GM21447 (cell line): Measurements from ENCODE around the gene RIF1.
A peak's percentile ranks its signal among the peaks of the same experiment; 100 is the strongest.
"Not testable (repeated sequence)": the region's sequence is repeated elsewhere in the genome, so short reads cannot be mapped to it uniquely, and the experiment has no call there.

Experiments
- ATAC-seq: cut with Tn5 transposase; IDR thresholded peaks from one replicate; pipeline ENCODE4 v1.9.1; 2021; ENCODE audit not compliant: unreplicated experiment

RIF1 gene

DNA sequence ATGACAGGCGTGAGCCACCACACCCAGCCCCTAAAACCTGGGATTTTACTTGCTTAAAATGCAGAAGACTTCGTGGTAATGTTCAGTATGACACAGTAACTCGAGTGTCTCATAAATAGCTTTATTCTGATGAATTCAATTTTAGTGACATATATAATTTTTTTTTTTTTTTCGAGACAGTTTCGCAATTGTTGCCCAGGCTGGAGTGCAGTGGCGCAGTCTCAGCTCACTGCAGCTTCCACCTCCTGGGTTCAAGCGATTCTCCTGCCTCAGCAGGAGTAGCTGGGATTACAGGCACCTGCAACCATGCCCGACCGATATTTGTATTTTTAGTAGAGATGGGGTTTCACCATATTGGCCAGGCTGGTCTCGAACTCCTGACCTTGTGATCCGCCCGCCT lies 12.0 kb downstream of the RIF1 start:
- ATAC-seq, result not testable (repeated sequence)

GRCh38 chr2:151422917-151423439 lies 13.3 kb downstream of the RIF1 start:
- ATAC-seq, result peak; percentile 81

- ATAC-seq, result no peak
Measured at GRCh38 chr2:151423760-151424159, 14.1 kb downstream of the RIF1 start.

- no peak for ATAC-seq
Measured at GRCh38 chr2:151437630-151438029, 27.9 kb downstream of the RIF1 start.

DNA sequence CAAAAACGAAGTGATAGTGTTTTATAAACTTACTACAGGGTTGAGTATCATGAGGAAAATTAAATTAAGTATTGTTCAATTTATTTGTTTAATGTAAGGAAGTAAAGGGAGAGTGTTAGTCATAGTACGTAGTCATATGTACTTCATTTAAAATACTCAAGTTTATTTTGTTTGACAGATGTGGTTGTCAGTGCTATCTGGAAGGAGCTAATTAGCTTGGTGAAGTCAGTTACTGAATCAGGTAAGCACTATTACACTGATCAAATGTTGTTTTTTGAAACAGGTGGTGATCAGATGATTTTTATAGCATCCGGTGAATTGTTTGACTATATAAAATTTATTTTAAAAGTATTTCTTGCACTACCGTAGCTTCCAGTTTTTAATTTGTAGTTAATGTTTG lies 28.8 kb downstream of the RIF1 start:
- no peak for ATAC-seq

DNA sequence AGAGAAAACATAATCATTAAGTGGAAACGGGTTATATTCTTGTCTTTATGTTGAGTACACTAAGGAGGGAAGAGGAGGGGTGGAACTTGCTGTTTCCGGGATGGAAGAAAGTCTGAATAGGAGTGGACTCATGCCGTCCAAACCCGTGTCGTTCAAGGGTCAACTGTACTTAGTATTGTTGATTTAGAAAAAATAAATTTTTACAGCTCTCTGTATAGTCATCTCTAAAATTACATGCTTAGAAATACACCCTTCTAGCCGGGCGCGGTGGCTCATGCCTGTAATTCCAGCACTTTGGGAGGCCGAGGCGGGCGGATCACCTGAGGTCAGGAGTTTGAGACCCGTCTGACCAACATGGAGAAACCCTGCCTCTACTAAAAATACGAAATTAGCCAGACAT lies 29.4 kb downstream of the RIF1 start:
- ATAC-seq, result no peak

GRCh38 chr2:151459358-151459757 lies 49.7 kb downstream of the RIF1 start:
- no peak for ATAC-seq

GRCh38 chr2:151465771-151466170 lies 56.1 kb downstream of the RIF1 start:
- no peak for ATAC-seq

GRCh38 chr2:151470556-151470955 lies 60.9 kb downstream of the RIF1 start:
- no peak for ATAC-seq

- no peak for ATAC-seq
Measured at GRCh38 chr2:151472966-151473365, 63.3 kb downstream of the RIF1 start.

GRCh38 chr2:151475071-151475470 lies 65.4 kb downstream of the RIF1 start:
- ATAC-seq, result no peak

DNA sequence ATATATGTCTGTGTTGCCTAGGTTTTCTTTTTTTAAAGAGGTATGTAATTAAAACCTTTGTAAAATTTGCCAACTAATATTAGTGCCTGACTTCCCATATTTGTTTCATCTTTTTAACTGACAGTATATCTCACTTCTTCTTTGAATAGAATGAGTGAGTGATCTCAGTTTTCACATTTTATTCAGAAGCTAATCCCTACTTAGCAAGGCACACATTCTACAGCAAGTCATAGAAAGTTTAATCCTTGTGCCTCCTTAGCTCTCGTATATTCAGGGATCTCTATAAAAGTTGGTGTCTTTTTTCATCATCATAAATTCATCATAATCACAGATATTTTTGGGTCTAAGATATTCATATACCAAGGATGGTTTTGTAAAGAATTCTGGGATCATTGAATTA lies 66.6 kb downstream of the RIF1 start:
- no peak for ATAC-seq

GRCh38 chr2:151478011-151478410 lies 68.3 kb downstream of the RIF1 start:
- no peak for ATAC-seq

- ATAC-seq, result no peak
Measured at GRCh38 chr2:151481744-151482143, 72.0 kb downstream of the RIF1 start.

- no peak for ATAC-seq
Measured at GRCh38 chr2:151482171-151482725, 72.5 kb downstream of the RIF1 start.

DNA sequence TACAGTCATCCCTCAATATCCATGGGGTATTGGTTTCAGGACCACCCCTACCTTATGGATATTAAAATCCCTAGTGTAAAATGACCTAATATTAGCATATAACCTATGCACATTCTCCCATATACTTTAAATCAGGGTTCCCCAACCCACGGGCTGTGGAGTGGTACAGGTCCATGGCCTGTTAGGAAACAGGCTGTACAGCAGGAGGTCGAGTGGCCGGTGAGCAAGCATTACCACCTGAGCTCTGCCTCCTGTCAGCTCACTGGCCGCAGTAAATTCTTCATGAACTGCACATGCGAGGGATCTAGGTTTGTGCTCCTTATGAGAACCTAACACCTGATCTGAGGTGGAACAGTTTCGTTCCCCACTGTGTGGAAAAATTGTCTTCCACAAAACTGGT lies 73.8 kb downstream of the RIF1 start:
- no peak for ATAC-seq

DNA sequence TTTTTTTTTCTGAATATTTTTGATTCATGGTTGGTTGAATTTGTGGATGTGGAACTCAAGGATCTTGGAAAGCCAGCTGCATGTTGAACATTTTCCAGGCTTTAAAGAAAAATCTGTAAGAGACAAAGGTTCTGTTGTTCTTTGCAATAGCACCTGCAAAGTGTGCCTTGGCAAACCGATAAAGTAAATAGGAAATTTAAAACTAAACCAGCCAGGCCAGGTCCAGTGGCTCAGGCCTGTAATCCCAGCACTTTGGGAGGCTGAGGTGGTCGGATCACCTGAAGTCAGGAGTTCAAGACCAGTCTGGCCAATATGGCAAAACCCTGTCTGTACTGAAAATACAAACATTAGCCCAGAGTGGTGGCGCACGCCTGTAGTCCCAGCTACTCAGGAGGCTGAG lies 74.4 kb downstream of the RIF1 start:
- ATAC-seq, result no peak

DNA sequence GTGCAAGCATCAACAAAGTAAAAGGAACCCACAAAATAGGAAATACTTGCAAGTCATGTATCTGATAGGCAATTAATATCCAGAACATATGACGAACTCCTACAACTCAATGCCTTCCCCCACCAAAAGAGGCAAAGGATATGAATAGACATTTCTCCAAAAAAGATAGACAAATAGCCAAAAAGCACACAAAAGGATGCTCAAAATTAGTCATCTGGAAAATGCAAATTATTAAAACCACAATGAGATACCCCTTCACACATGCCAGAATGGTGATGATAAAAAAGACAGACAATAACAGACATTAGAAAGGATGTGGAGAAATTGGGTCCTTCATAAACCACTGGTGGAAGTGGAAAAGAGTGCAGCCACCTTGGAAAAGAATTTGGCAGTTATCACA lies 76.4 kb downstream of the RIF1 start:
- ATAC-seq, result no peak

DNA sequence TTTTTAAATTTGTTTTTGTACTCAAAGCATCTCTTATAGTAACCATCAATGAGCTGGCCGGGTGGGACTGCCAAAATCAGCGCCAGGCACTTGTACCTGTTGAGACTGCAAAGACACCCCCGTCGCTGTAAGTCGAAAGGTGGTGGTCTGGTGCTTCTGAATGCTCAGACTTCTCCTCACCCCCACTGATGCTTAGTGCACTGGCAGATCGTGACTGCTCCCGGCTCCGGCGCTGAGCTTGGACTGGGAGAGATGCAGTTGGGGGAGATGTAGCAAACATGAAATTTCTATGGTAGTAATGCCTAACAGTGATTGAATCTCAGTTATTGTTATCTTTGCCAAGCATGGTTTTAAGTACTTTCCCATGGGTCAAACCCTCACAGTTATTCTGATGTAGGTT lies 80.6 kb downstream of the RIF1 start:
- no peak for ATAC-seq

DNA sequence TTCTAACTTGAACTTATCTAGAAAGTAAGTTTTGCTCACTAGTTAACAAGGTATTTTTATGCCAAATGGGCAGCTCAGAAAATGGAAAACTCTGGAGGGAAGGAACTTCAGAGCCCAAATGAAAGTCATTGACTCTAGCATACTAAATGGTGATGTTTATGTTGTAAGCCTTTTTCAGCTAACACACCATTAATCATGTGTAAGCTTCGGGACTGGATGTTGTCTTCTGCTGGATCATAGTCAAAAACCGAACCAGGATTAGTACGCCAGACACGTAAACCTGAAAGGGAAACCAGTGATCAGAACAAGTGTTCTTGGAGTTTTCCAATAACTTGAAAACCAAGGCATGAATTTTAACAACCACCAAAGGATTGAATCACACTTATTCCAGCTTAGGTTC lies 81.8 kb downstream of the RIF1 start:
- ATAC-seq, result no peak

DNA sequence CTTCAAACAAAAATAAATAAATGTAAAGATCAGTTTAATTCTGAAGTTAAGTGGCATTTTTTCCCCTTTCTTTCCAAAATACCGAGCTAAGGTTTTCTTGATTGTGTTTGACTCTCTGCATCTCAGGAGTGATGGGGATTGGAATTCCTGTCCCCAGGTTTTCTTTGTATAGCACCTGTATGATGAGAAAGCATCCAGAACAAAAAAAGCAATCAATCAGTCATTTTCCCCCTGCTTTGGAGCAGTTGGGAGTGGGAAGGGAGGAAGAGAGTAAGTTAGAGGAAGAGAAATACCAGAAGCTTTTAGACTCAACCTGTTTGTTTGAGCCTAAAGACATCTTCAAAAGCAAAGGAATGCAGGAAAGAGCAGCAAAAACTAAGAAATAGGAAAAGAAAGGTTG lies 88.5 kb downstream of the RIF1 start:
- no peak for ATAC-seq

- no peak for ATAC-seq
Measured at GRCh38 chr2:151506170-151506569, 96.5 kb downstream of the RIF1 start.

DNA sequence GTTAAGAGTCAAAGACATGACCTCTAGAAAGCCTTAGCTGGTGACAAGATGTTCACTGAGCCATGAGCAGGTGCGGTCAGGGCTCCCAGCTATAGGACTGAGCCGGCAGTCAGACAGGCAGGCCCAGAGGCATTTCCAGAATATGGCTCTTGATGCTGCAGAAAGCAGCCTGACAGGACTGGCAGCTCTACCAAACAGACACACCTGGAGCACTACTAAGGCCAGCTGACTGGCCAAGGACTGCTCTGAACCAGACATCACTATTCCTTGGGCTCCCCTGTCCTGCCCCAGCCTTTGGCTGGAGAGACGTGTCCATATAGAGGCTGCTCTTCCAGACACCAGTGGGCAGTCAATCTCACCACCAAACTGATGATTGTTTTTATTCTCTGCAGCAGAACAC lies 98.8 kb downstream of the RIF1 start:
- no peak for ATAC-seq
